K562 (cell line): Measurements from ENCODE around the gene KLHL6. TPM values are rescaled to one million over a fixed set of nuclear protein-coding genes. Genes with fewer than 3 reads are reported as not detected.

Source experiments
- ATF7 ChIP-seq: fragments of 450-650 bp; IDR thresholded peaks from 2 replicates; pipeline ENCODE4 v1.7.1; 2014; ENCODE audit warnings: mild to moderate bottlenecking, moderate library complexity
- ESRRB ChIP-seq: fragments of 250-450 bp; sonication (Bioruptor Pico); IDR thresholded peaks from 2 replicates; pipeline ENCODE4 v1.5.0; 2020; ENCODE audit warnings: mild to moderate bottlenecking, moderate library complexity, borderline replicate concordance
- FOXA1 ChIP-seq: fragments of 450-650 bp; IDR thresholded peaks from 2 replicates; pipeline ENCODE4 v1.6.1; 2016; ENCODE audit warnings: mild to moderate bottlenecking, borderline replicate concordance
- FOXM1 ChIP-seq, 2 experiments: fragments of 450-650 bp in 1 of 2; sonication (generic) in 1 of 2; formaldehyde crosslinking in 1 of 2; IDR thresholded peaks; 2 replicates each; pipeline versions ENCODE4 v1.6.1 to v1.9.0; 2017 to 2022; ENCODE audit warnings: low read depth in 2 of 2, mild to moderate bottlenecking in 2 of 2, missing genetic modification reagents in 1 of 2, moderate library complexity in 1 of 2
- GATAD2A ChIP-seq: fragments of 450-650 bp; IDR thresholded peaks from 2 replicates; pipeline ENCODE4 v1.6.1; 2017
- KLF6 ChIP-seq: fragments of 250-450 bp; sonication (Bioruptor Pico); IDR thresholded peaks from 2 replicates; pipeline ENCODE4 v1.4.0; 2020; ENCODE audit warnings: mild to moderate bottlenecking, moderate library complexity, borderline replicate concordance
- SMAD1 ChIP-seq: fragments of 150-350 bp; IDR thresholded peaks from 2 replicates; pipeline ENCODE4 v1.6.1; 2014; ENCODE audit warnings: low read length, low read depth; ENCODE audit not compliant: partially characterized antibody
- SMARCA5 ChIP-seq: fragments of 450-650 bp; IDR thresholded peaks from 2 replicates; pipeline ENCODE4 v1.6.1; 2016
- TAF1 ChIP-seq: IDR thresholded peaks from 2 replicates; pipeline ENCODE4 v1.6.1; 2011; ENCODE audit warnings: mild to moderate bottlenecking, low read length, moderate library complexity; ENCODE audit not compliant: insufficient read depth, control insufficient read depth, severe bottlenecking; ENCODE audit errors: extremely low read depth
- XRCC4 ChIP-seq: IDR thresholded peaks from one replicate; pipeline ENCODE4 v1.6.1; 2011; ENCODE audit not compliant: insufficient read depth, insufficient read length; ENCODE audit errors: extremely low read depth
- ZNF121 ChIP-seq: sonication (generic); formaldehyde crosslinking; conservative IDR thresholded peaks from 2 replicates; pipeline ENCODE4 v1.8.0; 2022; ENCODE audit warnings: missing genetic modification reagents
- ZNF263 ChIP-seq: sonication (generic); formaldehyde crosslinking; IDR thresholded peaks from 2 replicates; pipeline ENCODE4 v1.8.0; 2022; ENCODE audit warnings: mild to moderate bottlenecking, missing genetic modification reagents, borderline replicate concordance
- polyA plus RNA-seq, 8 experiments: library from polyadenylated mRNA; depleted of rRNA in 4 of 8; stranded (reverse) in 5 of 8; unstranded in 3 of 8; fragments of >200 nt; fragmentation: Nextera tagmentation in 2 of 8; fragmentation: Illumina TruSeq in 1 of 8; extraction: Ambion mirVana in 2 of 8; extraction: Trizol in 1 of 8; gene quantifications; 2 replicates each; pipeline versions ENCODE4 v1.2.1 to v1.2.3, GENCODE V29; 2011 to 2014; ENCODE audit warnings: inconsistent platforms in 1 of 8, missing spikeins in 1 of 8
- total RNA-seq, 7 experiments: library from RNA; depleted of rRNA in 6 of 7; stranded (reverse); fragments of >200 nt in 6 of 7; fragmentation: Illumina TruSeq in 2 of 7; extraction: Trizol in 2 of 7; gene quantifications; 2 replicates each; pipeline versions ENCODE4 v1.2.1 to v1.2.3, GENCODE V29; 2011 to 2021; ENCODE audit warnings: low replicate concordance in 1 of 7
- TF ChIP-seq, protein P1 (sequence below), 2 experiments: fragments of 450-650 bp in 1 of 2; IDR thresholded peaks; 2 replicates each; pipeline ENCODE4 v1.6.1; 2011 to 2017; ENCODE audit warnings: low read depth in 2 of 2, antibody characterized with exemption in 1 of 2, borderline replicate concordance in 1 of 2, low read length in 1 of 2, mild to moderate bottlenecking in 1 of 2, mixed read lengths in 1 of 2; ENCODE audit not compliant: control insufficient read depth in 1 of 2
- TF ChIP-seq, protein P2 (sequence below), 2 experiments: fragments of 450-650 bp in 1 of 2; sonication (generic) in 1 of 2; formaldehyde crosslinking in 1 of 2; IDR thresholded peaks; 2 replicates each; pipeline versions ENCODE4 v1.7.1 to v1.9.0; 2016 to 2022; ENCODE audit warnings: inconsistent platforms in 1 of 2, mild to moderate bottlenecking in 1 of 2, missing genetic modification reagents in 1 of 2

KLHL6 gene
- total and polyA plus RNA-seq, 9 of the 15 experiments (the other 6 are each of a cell fraction or from before 2014, with no cell fraction given): 0.18 to 2.1 (median 1.4) TPM

DNA sequence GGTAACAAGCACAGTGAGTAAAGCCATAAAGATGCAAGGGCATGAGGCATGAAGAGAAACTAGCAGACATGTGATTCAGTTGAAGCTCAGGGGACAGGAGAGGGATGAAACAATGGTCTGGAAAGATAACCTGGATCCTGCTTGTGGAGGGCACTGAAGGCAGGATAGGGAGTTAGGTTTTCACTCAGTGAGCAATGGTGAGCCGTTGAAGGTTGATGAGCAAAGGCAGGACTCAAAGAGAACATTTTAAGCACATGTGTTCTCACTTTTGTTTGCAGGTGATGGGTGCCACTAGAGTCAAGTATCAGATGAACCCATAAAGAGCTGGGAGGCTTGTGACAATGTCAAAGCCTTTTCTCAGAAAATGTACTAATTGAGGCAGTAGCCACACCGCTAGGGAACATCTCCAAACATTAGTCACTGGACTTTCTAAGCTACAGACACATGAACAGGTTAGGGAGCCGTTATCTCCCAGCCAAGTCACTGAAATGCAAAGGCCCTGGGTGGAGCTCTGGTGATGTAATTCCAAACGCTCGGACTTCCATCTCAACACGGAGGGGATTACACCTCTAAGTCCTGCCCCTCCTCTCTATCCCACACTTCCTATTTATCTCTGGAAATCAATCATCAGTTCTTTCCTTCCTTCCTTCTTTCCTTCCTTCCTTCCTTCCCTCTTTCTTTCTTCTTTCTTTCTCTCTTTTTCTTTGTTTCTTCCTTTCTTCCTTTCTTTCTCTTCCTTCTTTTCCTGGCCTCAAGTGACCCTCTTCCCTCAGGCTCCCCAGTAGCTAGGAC lies 22.7 kb downstream of the KLHL6 start (continued):
- TF ChIP-seq, protein P1, sequence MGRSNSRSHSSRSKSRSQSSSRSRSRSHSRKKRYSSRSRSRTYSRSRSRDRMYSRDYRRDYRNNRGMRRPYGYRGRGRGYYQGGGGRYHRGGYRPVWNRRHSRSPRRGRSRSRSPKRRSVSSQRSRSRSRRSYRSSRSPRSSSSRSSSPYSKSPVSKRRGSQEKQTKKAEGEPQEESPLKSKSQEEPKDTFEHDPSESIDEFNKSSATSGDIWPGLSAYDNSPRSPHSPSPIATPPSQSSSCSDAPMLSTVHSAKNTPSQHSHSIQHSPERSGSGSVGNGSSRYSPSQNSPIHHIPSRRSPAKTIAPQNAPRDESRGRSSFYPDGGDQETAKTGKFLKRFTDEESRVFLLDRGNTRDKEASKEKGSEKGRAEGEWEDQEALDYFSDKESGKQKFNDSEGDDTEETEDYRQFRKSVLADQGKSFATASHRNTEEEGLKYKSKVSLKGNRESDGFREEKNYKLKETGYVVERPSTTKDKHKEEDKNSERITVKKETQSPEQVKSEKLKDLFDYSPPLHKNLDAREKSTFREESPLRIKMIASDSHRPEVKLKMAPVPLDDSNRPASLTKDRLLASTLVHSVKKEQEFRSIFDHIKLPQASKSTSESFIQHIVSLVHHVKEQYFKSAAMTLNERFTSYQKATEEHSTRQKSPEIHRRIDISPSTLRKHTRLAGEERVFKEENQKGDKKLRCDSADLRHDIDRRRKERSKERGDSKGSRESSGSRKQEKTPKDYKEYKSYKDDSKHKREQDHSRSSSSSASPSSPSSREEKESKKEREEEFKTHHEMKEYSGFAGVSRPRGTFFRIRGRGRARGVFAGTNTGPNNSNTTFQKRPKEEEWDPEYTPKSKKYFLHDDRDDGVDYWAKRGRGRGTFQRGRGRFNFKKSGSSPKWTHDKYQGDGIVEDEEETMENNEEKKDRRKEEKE (IDR thresholded peaks at IDR 0.05; ENCODE audit: borderline replicate concordance in 1 of 2, control insufficient read depth in 1 of 2, low read depth in 2 of 2, low read length in 1 of 2): no peak
- TF ChIP-seq ZNF263 (CRISPR knock-in tag): no peak
- no peak for TF ChIP-seq SMAD1
- TF ChIP-seq XRCC4: no peak
- TF ChIP-seq FOXM1 (IDR thresholded peaks at IDR 0.05; ENCODE audit: low read depth): no peak
- TF ChIP-seq FOXM1 (CRISPR knock-in tag; IDR thresholded peaks at IDR 0.05; ENCODE audit: low read depth): no peak
- TF ChIP-seq KLF6: no peak
- peak; percentile 93 for TF ChIP-seq ATF7
- TF ChIP-seq GATAD2A: no peak
- TF ChIP-seq ZNF121 (CRISPR knock-in tag): no peak
- no peak for TF ChIP-seq FOXA1
- no peak for TF ChIP-seq ESRRB (CRISPR knock-in tag)
- no peak for TF ChIP-seq TAF1
- TF ChIP-seq, protein P2, sequence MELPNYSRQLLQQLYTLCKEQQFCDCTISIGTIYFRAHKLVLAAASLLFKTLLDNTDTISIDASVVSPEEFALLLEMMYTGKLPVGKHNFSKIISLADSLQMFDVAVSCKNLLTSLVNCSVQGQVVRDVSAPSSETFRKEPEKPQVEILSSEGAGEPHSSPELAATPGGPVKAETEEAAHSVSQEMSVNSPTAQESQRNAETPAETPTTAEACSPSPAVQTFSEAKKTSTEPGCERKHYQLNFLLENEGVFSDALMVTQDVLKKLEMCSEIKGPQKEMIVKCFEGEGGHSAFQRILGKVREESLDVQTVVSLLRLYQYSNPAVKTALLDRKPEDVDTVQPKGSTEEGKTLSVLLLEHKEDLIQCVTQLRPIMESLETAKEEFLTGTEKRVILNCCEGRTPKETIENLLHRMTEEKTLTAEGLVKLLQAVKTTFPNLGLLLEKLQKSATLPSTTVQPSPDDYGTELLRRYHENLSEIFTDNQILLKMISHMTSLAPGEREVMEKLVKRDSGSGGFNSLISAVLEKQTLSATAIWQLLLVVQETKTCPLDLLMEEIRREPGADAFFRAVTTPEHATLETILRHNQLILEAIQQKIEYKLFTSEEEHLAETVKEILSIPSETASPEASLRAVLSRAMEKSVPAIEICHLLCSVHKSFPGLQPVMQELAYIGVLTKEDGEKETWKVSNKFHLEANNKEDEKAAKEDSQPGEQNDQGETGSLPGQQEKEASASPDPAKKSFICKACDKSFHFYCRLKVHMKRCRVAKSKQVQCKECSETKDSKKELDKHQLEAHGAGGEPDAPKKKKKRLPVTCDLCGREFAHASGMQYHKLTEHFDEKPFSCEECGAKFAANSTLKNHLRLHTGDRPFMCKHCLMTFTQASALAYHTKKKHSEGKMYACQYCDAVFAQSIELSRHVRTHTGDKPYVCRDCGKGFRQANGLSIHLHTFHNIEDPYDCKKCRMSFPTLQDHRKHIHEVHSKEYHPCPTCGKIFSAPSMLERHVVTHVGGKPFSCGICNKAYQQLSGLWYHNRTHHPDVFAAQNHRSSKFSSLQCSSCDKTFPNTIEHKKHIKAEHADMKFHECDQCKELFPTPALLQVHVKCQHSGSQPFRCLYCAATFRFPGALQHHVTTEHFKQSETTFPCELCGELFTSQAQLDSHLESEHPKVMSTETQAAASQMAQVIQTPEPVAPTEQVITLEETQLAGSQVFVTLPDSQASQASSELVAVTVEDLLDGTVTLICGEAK (IDR thresholded peaks at IDR 0.05): no peak
- TF ChIP-seq, protein P2 (CRISPR knock-in tag; IDR thresholded peaks at IDR 0.05): no peak
- TF ChIP-seq SMARCA5: no peak; the same call in 1 of the 2 replicates
